Right atrium auricular region (tissue), 2 donors: ENCODE results near the gene JARID2. TPM values are rescaled to one million over a fixed set of nuclear protein-coding genes. Genes with fewer than 3 reads are reported as not detected.

Experiments
- DNase-seq: peaks from one replicate; pipeline ENCODE4 v3.0.0-alpha.2; 2019; ENCODE audit warnings: low spot score
- H3K27ac ChIP-seq, 2 donors: fragments of 200-600 bp; sonication (generic); 1 replicate in 1 of 2; 2 replicates in 1 of 2; pipeline ENCODE4 v1.5.1; 2016 to 2019
- H3K27me3 ChIP-seq, 2 donors: fragments of 200-600 bp; sonication (generic); one replicate each; pipeline versions ENCODE4 v1.5.1 to v1.6.0; 2017 to 2019
- H3K36me3 ChIP-seq: fragments of 200-600 bp; sonication (generic); one replicate; pipeline ENCODE4 v1.5.1; 2016
- H3K4me1 ChIP-seq, 2 donors: fragments of 200-600 bp; sonication (generic); one replicate each; pipeline versions ENCODE4 v1.5.1 to v1.6.0; 2017 to 2019
- H3K4me3 ChIP-seq, 2 donors: fragments of 200-600 bp; sonication (generic); 1 replicate in 1 of 2; 2 replicates in 1 of 2; pipeline ENCODE4 v1.5.1; 2017 to 2019; ENCODE audit warnings: mild to moderate bottlenecking in 1 of 2, moderate library complexity in 1 of 2
- H3K9me3 ChIP-seq, 2 donors: fragments of 200-600 bp; sonication (generic); one replicate each; pipeline ENCODE4 v1.5.1; 2019
- total RNA-seq, 2 donors: library from RNA; depleted of rRNA; stranded (reverse); fragments of >200 nt; gene quantifications; one replicate each; pipeline ENCODE4 v1.1.0, GENCODE V29; 2016
- TF ChIP-seq, protein P1 (sequence below), 2 donors: fragments of 200-600 bp; sonication (generic); IDR thresholded peaks; one replicate each; pipeline ENCODE4 v1.5.1; 2019; ENCODE audit warnings: antibody characterized with exemption in 2 of 2

Gene JARID2
- total RNA-seq, 2 donors from 2014 or later, result 6.5 to 6.7 TPM

DNA sequence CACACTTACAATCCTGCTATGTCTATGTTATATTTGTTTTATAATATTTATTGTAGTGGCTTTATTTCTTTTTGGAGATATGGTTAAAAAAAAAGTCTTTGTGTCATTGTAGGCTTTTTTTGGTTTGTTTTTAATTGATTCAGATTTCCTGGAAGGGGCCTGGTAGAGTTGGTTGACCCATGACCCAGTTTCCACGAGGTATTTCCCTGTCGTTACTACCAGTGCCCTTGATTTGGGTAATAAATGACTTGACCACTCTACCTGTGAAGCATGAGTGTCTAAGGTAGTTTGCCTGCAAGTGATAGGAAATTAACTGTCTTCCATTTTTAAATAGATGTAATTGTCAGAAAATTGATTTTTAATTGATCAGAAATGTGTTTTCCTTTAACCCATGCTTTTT is 121.0 kb downstream of the JARID2 start:
- peaks cover 0 to 71% of the 10 kb centered on the region in 2 donors for H3K4me1 ChIP-seq
- no peak overlapping the region for H3K27ac ChIP-seq
- TF ChIP-seq, protein P1, sequence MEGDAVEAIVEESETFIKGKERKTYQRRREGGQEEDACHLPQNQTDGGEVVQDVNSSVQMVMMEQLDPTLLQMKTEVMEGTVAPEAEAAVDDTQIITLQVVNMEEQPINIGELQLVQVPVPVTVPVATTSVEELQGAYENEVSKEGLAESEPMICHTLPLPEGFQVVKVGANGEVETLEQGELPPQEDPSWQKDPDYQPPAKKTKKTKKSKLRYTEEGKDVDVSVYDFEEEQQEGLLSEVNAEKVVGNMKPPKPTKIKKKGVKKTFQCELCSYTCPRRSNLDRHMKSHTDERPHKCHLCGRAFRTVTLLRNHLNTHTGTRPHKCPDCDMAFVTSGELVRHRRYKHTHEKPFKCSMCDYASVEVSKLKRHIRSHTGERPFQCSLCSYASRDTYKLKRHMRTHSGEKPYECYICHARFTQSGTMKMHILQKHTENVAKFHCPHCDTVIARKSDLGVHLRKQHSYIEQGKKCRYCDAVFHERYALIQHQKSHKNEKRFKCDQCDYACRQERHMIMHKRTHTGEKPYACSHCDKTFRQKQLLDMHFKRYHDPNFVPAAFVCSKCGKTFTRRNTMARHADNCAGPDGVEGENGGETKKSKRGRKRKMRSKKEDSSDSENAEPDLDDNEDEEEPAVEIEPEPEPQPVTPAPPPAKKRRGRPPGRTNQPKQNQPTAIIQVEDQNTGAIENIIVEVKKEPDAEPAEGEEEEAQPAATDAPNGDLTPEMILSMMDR (IDR thresholded peaks at IDR 0.05), result no peak
- H3K27me3 ChIP-seq, result no peaks in the 10 kb centered on the region
- no peaks in the 10 kb centered on the region for H3K36me3 ChIP-seq
- no peaks in the 10 kb centered on the region for H3K9me3 ChIP-seq
- H3K4me3 ChIP-seq, result no peak overlapping the region
- no peak for DNase-seq

DNA sequence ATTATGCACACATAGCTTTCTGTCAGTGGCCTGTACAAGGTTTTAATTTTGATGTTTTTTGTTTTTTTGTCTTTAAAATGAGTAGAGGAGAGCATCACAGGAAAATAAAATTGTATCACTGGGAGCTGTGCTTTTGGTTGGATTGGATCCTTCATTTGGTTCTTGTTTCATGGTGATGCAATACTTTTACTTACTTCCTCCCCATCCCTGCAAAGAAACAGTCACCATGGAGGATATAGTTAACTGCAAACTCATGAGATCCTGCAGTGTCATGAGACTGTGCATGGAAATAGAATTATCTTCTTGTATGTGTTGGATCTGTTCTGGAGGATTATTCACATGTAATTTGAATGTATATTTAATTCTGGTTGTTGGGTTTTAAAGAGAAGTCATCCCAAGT is 122.3 kb downstream of the JARID2 start:
- H3K9me3 ChIP-seq, result no peaks in the 10 kb centered on the region
- TF ChIP-seq, protein P1 (IDR thresholded peaks at IDR 0.05), result no peak
- H3K27ac ChIP-seq, result no peak overlapping the region
- peaks cover 0 to 67% of the 10 kb centered on the region in 2 donors for H3K4me1 ChIP-seq
- H3K36me3 ChIP-seq, result no peaks in the 10 kb centered on the region
- H3K27me3 ChIP-seq, result no peaks in the 10 kb centered on the region
- no peak overlapping the region for H3K4me3 ChIP-seq
- DNase-seq, result no peak

DNA sequence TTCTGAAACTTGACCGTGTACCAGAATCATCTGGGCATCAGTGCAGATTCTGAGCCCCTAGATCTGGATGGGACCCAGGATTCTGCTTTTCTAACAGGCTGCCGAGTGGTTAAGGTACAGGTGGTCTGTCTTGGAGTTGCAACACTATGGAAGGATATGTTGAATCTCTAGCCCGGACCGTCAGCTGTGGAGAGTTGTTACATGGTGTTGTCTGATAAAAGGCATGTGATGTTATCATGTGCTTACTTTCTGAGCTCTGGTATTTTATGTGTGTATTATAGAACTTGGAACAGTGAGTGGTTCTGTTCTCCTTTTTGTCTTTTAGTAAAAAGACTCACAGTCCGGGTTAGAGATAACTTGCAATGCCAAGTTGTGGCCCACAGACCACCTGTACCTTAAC is 123.0 kb downstream of the JARID2 start:
- TF ChIP-seq, protein P1 (IDR thresholded peaks at IDR 0.05), result no peak
- H3K9me3 ChIP-seq, result no peaks in the 10 kb centered on the region
- H3K4me3 ChIP-seq, result no peak overlapping the region
- no peak for DNase-seq
- no peak overlapping the region for H3K27ac ChIP-seq
- no peaks in the 10 kb centered on the region for H3K27me3 ChIP-seq
- no peaks in the 10 kb centered on the region for H3K36me3 ChIP-seq
- peaks cover 0 to 68% of the 10 kb centered on the region in 2 donors for H3K4me1 ChIP-seq

DNA sequence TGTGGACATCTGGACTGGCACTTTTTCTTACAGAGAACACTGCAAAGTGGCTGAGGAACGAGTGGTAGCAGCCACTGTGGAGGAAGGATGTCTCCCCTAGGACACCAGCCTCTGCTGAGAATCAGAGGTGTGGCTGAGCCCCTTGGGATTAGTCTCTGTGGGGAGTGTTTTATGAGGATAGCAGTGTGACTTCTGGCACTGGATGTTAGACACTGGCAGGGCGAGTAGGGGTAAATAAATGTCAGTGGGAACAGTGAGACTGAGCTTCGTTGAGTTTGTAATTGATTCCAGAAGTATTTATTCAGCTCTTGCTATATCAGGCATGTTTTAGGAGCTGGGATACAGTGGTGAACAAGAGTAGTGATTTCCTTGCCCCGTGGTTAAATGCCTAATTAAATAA is 124.0 kb downstream of the JARID2 start:
- no peaks in the 10 kb centered on the region for H3K9me3 ChIP-seq
- no peak for DNase-seq
- H3K4me1 ChIP-seq, result peaks cover 0 to 68% of the 10 kb centered on the region in 2 donors
- H3K27ac ChIP-seq, result no peak overlapping the region
- no peaks in the 10 kb centered on the region for H3K27me3 ChIP-seq
- H3K36me3 ChIP-seq, result no peaks in the 10 kb centered on the region
- no peak overlapping the region for H3K4me3 ChIP-seq
- TF ChIP-seq, protein P1 (IDR thresholded peaks at IDR 0.05), result no peak

DNA sequence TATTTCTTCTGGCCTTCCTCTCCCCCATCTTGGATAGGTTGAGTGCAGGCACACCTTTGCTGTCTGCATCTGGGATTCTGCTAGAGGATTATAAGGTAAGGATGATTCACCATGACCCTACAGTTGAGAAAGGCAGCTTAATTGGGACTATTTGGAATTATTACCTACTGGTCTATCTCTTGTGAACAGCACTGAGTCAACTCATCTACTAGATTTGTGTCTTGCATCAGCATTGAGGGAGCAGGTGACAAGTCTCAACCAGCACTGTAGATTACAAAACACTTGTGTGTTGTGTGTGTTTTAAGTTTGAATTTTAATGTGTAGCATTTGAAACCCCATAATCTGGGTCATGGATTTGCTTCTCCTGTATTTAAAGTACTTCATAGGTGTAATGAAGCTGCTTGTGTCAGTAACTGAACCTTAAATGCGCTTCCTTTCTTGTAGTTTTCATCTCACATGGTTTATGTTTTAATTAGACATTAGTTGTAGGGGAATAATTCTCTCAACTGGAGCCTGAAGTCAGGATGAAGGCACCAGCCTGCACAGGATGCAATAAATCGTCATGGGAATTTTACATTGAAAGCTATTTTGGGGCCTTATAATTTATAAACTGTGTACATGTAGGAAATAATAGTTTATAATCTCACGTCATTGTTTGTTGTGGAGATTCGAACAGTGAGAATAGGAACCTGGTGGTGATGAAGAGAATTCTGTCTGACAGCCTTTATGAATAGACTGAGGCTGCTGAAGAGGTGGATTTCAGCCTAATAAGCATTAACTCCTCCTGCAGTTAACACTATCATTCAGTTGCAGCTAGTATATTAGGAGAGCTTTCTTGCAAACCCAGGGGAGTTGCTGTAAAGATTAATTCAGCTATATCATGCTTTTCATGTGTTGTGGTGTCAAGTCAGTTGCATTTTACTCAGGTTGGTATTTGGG is 125.1 kb downstream of the JARID2 start:
- Histone ChIP-seq H3K4me3 (no peak overlapping the region), H3K27ac (no peak overlapping the region), H3K4me1 (peaks cover 0 to 61% of the 10 kb centered on the region in 2 donors), H3K36me3 (no peaks in the 10 kb centered on the region), H3K27me3 (no peaks in the 10 kb centered on the region), H3K9me3 (no peaks in the 10 kb centered on the region)
- DNase-seq, result no peak
- TF ChIP-seq, protein P1 (IDR thresholded peaks at IDR 0.05), result no peak
